ENCODE results near the gene TAAR6. TPM values are rescaled to one million over a fixed set of nuclear protein-coding genes. Genes with fewer than 3 reads are reported as not detected.

Gene TAAR6
- polyA plus RNA-seq, 1 donor (not counting 4 experiments of a cell fraction or from before 2014, with no cell fraction given), result not detected

GRCh38 chr6:132589454-132589853, 19.3 kb downstream of the TAAR6 start, which contains the start of gene TAAR5:
Gene TAAR5 (minus strand): TSS chr6:132589741. CDS start chr6:132589686, 55 bp downstream.
- Histone ChIP-seq H3K79me2 (ENCODE audit: control insufficient read depth, insufficient read depth, low read length) (no peaks in the 10 kb centered on the region), H3K9me3 (ENCODE audit: control insufficient read depth, low read depth, low read length) (no peaks in the 10 kb centered on the region), H4K20me1 (ENCODE audit: control insufficient read depth, extremely low read depth, insufficient read depth, low read length) (no peaks in the 10 kb centered on the region), H3K9ac (ENCODE audit: control insufficient read depth, extremely low read depth, insufficient read depth, low read length) (no peak within 1 kb of the TSS), H3K4me1 (ENCODE audit: control insufficient read depth, extremely low read depth, insufficient read depth, low read length) (no peaks in the 10 kb centered on the region), H3K4me2 (ENCODE audit: control insufficient read depth, extremely low read depth, insufficient read depth, low read depth, low read length) (no peak within 1 kb of the TSS), H3K27me3 (ENCODE audit: control insufficient read depth, extremely low read depth, insufficient read depth, low read length) (peaks cover 2% of the 10 kb centered on the region), H3K4me3 (ENCODE audit: control insufficient read depth in 2 of 3, extremely low read depth in 1 of 3, insufficient read depth in 2 of 3, low read depth in 1 of 3, low read length in 3 of 3) (no peak within 1 kb of the TSS), H3K36me3 (ENCODE audit: control insufficient read depth in 2 of 2, extremely low read depth in 1 of 2, insufficient read depth in 2 of 2, low read length in 2 of 2) (no peaks in the 10 kb centered on the region), H3K27ac (ENCODE audit: control insufficient read depth, insufficient read depth, low read length) (no peak within 1 kb of the TSS), H2AFZ (ENCODE audit: control insufficient read depth, low read length) (no peak within 1 kb of the TSS), H3K9me1 (ENCODE audit: control insufficient read depth, extremely low read depth, insufficient read depth, low read length) (no peaks in the 10 kb centered on the region)
- FAIRE-seq, result no peak
- dilution Hi-C loops (cut with MboI; ENCODE audit: extremely low pct_ligation_motif_present, low sequenced_read_pairs), result no loop called here
- TF ChIP-seq CTCF (optimal IDR thresholded peaks at IDR 0.05 in 1 of 3, IDR thresholded peaks at IDR 0.05 in 1 of 3, conservative IDR thresholded peaks at IDR 0.05 in 1 of 3; ENCODE audit: extremely low read depth in 1 of 3, insufficient read depth in 2 of 3, low read length in 3 of 3), result no peak
- TF ChIP-seq EZH2 (IDR thresholded peaks at IDR 0.05; ENCODE audit: low read length), result no peak
- DNase-seq (ENCODE audit: low read depth, low spot score), result no peak

GRCh38 chr6:132590362-132590761, 20.2 kb downstream of the TAAR6 start:
- no peak for DNase-seq (ENCODE audit: low read depth, low spot score)
- Histone ChIP-seq H3K79me2 (ENCODE audit: control insufficient read depth, insufficient read depth, low read length) (no peaks in the 10 kb centered on the region), H4K20me1 (ENCODE audit: control insufficient read depth, extremely low read depth, insufficient read depth, low read length) (no peaks in the 10 kb centered on the region), H3K27ac (ENCODE audit: control insufficient read depth, insufficient read depth, low read length) (no peak overlapping the region), H3K4me2 (ENCODE audit: control insufficient read depth, extremely low read depth, insufficient read depth, low read depth, low read length) (no peak overlapping the region), H3K9me1 (ENCODE audit: control insufficient read depth, extremely low read depth, insufficient read depth, low read length) (no peaks in the 10 kb centered on the region), H3K36me3 (ENCODE audit: control insufficient read depth in 2 of 2, extremely low read depth in 1 of 2, insufficient read depth in 2 of 2, low read length in 2 of 2) (no peaks in the 10 kb centered on the region), H3K27me3 (ENCODE audit: control insufficient read depth, extremely low read depth, insufficient read depth, low read length) (no peaks in the 10 kb centered on the region), H3K9ac (ENCODE audit: control insufficient read depth, extremely low read depth, insufficient read depth, low read length) (no peak overlapping the region), H2AFZ (ENCODE audit: control insufficient read depth, low read length) (no peak overlapping the region), H3K4me1 (ENCODE audit: control insufficient read depth, extremely low read depth, insufficient read depth, low read length) (no peaks in the 10 kb centered on the region), H3K4me3 (ENCODE audit: control insufficient read depth in 2 of 3, extremely low read depth in 1 of 3, insufficient read depth in 2 of 3, low read depth in 1 of 3, low read length in 3 of 3) (no peak overlapping the region), H3K9me3 (ENCODE audit: control insufficient read depth, low read depth, low read length) (no peaks in the 10 kb centered on the region)
- no peak for FAIRE-seq
- TF ChIP-seq EZH2 (IDR thresholded peaks at IDR 0.05; ENCODE audit: low read length) (no peak), CTCF (optimal IDR thresholded peaks at IDR 0.05 in 1 of 3, IDR thresholded peaks at IDR 0.05 in 1 of 3, conservative IDR thresholded peaks at IDR 0.05 in 1 of 3; ENCODE audit: extremely low read depth in 1 of 3, insufficient read depth in 2 of 3, low read length in 3 of 3) (no peak)
- dilution Hi-C loops (cut with MboI; ENCODE audit: extremely low pct_ligation_motif_present, low sequenced_read_pairs), result no loop called here
